ENCODE measurements around the gene DNAJC17. TPM values are rescaled to one million over a fixed set of nuclear protein-coding genes. Genes with fewer than 3 reads are reported as not detected.

DNAJC17 gene
- total and polyA plus RNA-seq, 2 donors, result 17.9 to 45.6 TPM

- Histone ChIP-seq H3K4me1 (ENCODE audit: insufficient read depth) (peaks cover 6% of the 10 kb centered on the region), H3K4me3 (ENCODE audit: low read depth, low read length) (no peak overlapping the region), H3K36me3 (ENCODE audit: insufficient read depth) (no peaks in the 10 kb centered on the region), H3K27ac (ENCODE audit: low read depth) (no peak overlapping the region)
- DNase-seq (ENCODE audit: extremely low spot score), result no peak
- 76% methylated on average over 9 of the region's 9 CpGs for WGBS
These were observed 13.9 kb downstream of the DNAJC17 start for GRCh38 chr15:40793216-40793989.

- peaks cover 6% of the 10 kb centered on the region for H3K4me1 ChIP-seq (ENCODE audit: insufficient read depth)
- DNase-seq (ENCODE audit: extremely low spot score), result no peak
- H3K4me3 ChIP-seq (ENCODE audit: low read depth, low read length), result no peak overlapping the region
- H3K36me3 ChIP-seq (ENCODE audit: insufficient read depth), result no peaks in the 10 kb centered on the region
- 80% methylated on average over 3 of the region's 3 CpGs for WGBS
- no peak overlapping the region for H3K27ac ChIP-seq (ENCODE audit: low read depth)
These were observed 14.9 kb downstream of the DNAJC17 start for GRCh38 chr15:40792394-40792793.

- 62% methylated on average over 3 of the region's 3 CpGs for WGBS
- no peak overlapping the region for H3K27ac ChIP-seq (ENCODE audit: low read depth)
These were observed 16.6 kb downstream of the DNAJC17 start for GRCh38 chr15:40790718-40791117.

GRCh38 chr15:40789999-40790398 lies 17.3 kb downstream of the DNAJC17 start:
- Histone ChIP-seq H3K4me3 (ENCODE audit: low read depth, low read length) (no peak overlapping the region), H3K4me1 (ENCODE audit: insufficient read depth) (peaks cover 8% of the 10 kb centered on the region), H3K27ac (ENCODE audit: low read depth) (no peak overlapping the region), H3K36me3 (ENCODE audit: insufficient read depth) (no peaks in the 10 kb centered on the region)
- DNase-seq (ENCODE audit: extremely low spot score), result no peak
- 95% methylated on average over 8 of the region's 8 CpGs for WGBS

More at GRCh38 chr15:40790718-40791117, 16.6 kb downstream of the DNAJC17 start:
- Histone ChIP-seq H3K36me3 (ENCODE audit: insufficient read depth) (no peaks in the 10 kb centered on the region), H3K4me1 (ENCODE audit: insufficient read depth) (peaks cover 7% of the 10 kb centered on the region), H3K4me3 (ENCODE audit: low read depth, low read length) (no peak overlapping the region)
- no peak for DNase-seq (ENCODE audit: extremely low spot score)

- no peak overlapping the region for H3K4me3 ChIP-seq (ENCODE audit: low read depth, low read length)
- H3K4me1 ChIP-seq (ENCODE audit: insufficient read depth), result peaks cover 8% of the 10 kb centered on the region
- H3K36me3 ChIP-seq (ENCODE audit: insufficient read depth), result no peaks in the 10 kb centered on the region
- no peak for DNase-seq (ENCODE audit: extremely low spot score)
- WGBS, result 75% methylated on average over 5 of the region's 5 CpGs
- H3K27ac ChIP-seq (ENCODE audit: low read depth), result no peak overlapping the region
These were observed 18.2 kb downstream of the DNAJC17 start for GRCh38 chr15:40789119-40789518.

- WGBS, result 64% methylated on average over 6 of the region's 6 CpGs
- no peak overlapping the region for H3K4me3 ChIP-seq (ENCODE audit: low read depth, low read length)
- H3K36me3 ChIP-seq (ENCODE audit: insufficient read depth), result no peaks in the 10 kb centered on the region
- DNase-seq (ENCODE audit: extremely low spot score), result no peak
- no peak overlapping the region for H3K27ac ChIP-seq (ENCODE audit: low read depth)
- H3K4me1 ChIP-seq (ENCODE audit: insufficient read depth), result peaks cover 8% of the 10 kb centered on the region
These were observed 19.3 kb downstream of the DNAJC17 start for GRCh38 chr15:40787991-40788390.

GRCh38 chr15:40787344-40787841 lies 19.9 kb downstream of the DNAJC17 start:
- H3K4me3 ChIP-seq (ENCODE audit: low read depth, low read length), result no peak overlapping the region
- no peaks in the 10 kb centered on the region for H3K36me3 ChIP-seq (ENCODE audit: insufficient read depth)
- peaks cover 8% of the 10 kb centered on the region for H3K4me1 ChIP-seq (ENCODE audit: insufficient read depth)
- 52% methylated on average over 4 of the region's 4 CpGs for WGBS
- H3K27ac ChIP-seq (ENCODE audit: low read depth), result peak overlapping the region; percentile 73
- DNase-seq (ENCODE audit: extremely low spot score), result no peak

- Histone ChIP-seq H3K27ac (ENCODE audit: low read depth) (peak overlapping the region; percentile 48), H3K36me3 (ENCODE audit: insufficient read depth) (no peaks in the 10 kb centered on the region), H3K4me3 (ENCODE audit: low read depth, low read length) (no peak overlapping the region), H3K4me1 (ENCODE audit: insufficient read depth) (peaks cover 8% of the 10 kb centered on the region)
- WGBS, result 58% methylated on average over 2 of the region's 2 CpGs
- DNase-seq (ENCODE audit: extremely low spot score), result no peak
These were observed 21.5 kb downstream of the DNAJC17 start for GRCh38 chr15:40785814-40786213.

- WGBS, result 71% methylated on average over 3 of the region's 3 CpGs
- peaks cover 8% of the 10 kb centered on the region for H3K4me1 ChIP-seq (ENCODE audit: insufficient read depth)
- no peak overlapping the region for H3K4me3 ChIP-seq (ENCODE audit: low read depth, low read length)
- H3K36me3 ChIP-seq (ENCODE audit: insufficient read depth), result no peaks in the 10 kb centered on the region
- DNase-seq (ENCODE audit: extremely low spot score), result no peak
- H3K27ac ChIP-seq (ENCODE audit: low read depth), result peak overlapping the region; percentile 48
These were observed 22.1 kb downstream of the DNAJC17 start for GRCh38 chr15:40785164-40785563.

GRCh38 chr15:40782609-40783227 lies 24.6 kb downstream of the DNAJC17 start:
- Histone ChIP-seq H3K27ac (ENCODE audit: low read depth) (no peak overlapping the region), H3K4me1 (ENCODE audit: insufficient read depth) (peaks cover 2% of the 10 kb centered on the region), H3K36me3 (ENCODE audit: insufficient read depth) (no peaks in the 10 kb centered on the region), H3K4me3 (ENCODE audit: low read depth, low read length) (no peak overlapping the region)
- WGBS, result 75% methylated on average over 8 of the region's 8 CpGs
- no peak for DNase-seq (ENCODE audit: extremely low spot score)

- Histone ChIP-seq H3K4me1 (ENCODE audit: insufficient read depth) (no peaks in the 10 kb centered on the region), H3K27ac (ENCODE audit: low read depth) (no peak overlapping the region), H3K4me3 (ENCODE audit: low read depth, low read length) (no peak overlapping the region), H3K36me3 (ENCODE audit: insufficient read depth) (peaks cover 3% of the 10 kb centered on the region)
- WGBS, result 84% methylated on average over 11 of the region's 11 CpGs
- DNase-seq (ENCODE audit: extremely low spot score), result no peak
These were observed 30.6 kb downstream of the DNAJC17 start for GRCh38 chr15:40776537-40777141.

- 96% methylated on average over 14 of the region's 14 CpGs for WGBS
- Histone ChIP-seq H3K36me3 (ENCODE audit: insufficient read depth) (peaks cover 3% of the 10 kb centered on the region), H3K27ac (ENCODE audit: low read depth) (no peak overlapping the region)
These were observed 31.3 kb downstream of the DNAJC17 start for GRCh38 chr15:40775740-40776536.

GRCh38 chr15:40775007-40775406 lies 32.3 kb downstream of the DNAJC17 start:
- Histone ChIP-seq H3K27ac (ENCODE audit: low read depth) (no peak overlapping the region), H3K36me3 (ENCODE audit: insufficient read depth) (peaks cover 3% of the 10 kb centered on the region), H3K4me1 (ENCODE audit: insufficient read depth) (no peaks in the 10 kb centered on the region), H3K4me3 (ENCODE audit: low read depth, low read length) (no peak overlapping the region)
- WGBS, result 93% methylated on average over 10 of the region's 10 CpGs
- DNase-seq (ENCODE audit: extremely low spot score), result no peak

More at GRCh38 chr15:40775740-40776536, 31.3 kb downstream of the DNAJC17 start:
- Histone ChIP-seq H3K4me3 (ENCODE audit: low read depth, low read length) (no peak overlapping the region), H3K4me1 (ENCODE audit: insufficient read depth) (no peaks in the 10 kb centered on the region)
- no peak for DNase-seq (ENCODE audit: extremely low spot score)

All from urinary bladder (tissue), 4 donors.